ENCODE data around the gene ZFYVE28.
A peak's percentile ranks its signal among the peaks of the same experiment; 100 is the strongest.

Gene ZFYVE28

GRCh38 chr4:2411786-2412510 lies 6.5 kb downstream of the ZFYVE28 start:
- no peak for DNase-seq (ENCODE audit: low spot score)

GRCh38 chr4:2409381-2409783 lies 9.1 kb downstream of the ZFYVE28 start:
- no peak for DNase-seq (ENCODE audit: low spot score)

GRCh38 chr4:2408976-2409375 lies 9.5 kb downstream of the ZFYVE28 start:
- no peak for DNase-seq (ENCODE audit: low spot score)

DNA sequence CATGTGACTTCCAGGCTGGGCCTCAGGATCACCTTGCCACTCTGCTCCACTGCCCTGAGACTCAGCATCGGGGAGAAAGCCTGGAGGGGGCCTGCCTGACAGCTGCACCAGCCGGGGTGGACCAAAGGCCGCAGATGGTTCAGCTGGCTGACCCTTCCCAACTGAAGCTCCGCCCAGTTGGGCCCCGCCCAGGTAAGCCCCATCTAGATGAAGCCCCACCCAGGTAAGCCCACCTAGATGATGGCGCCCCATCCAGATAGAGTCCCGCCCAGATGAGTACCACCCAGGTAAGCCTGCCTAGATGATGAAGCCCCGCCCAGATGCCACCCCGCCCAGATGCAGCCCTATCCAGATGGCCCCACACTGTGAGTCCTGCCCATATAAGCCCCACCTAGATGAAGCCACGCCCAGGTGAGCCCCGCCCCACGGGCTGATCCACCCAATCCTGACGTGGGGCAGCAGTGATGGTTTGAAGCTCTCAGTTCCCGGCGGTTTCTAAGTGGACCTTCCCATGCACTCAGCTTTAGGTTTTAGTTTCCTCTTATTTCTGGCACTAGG lies 10.0 kb downstream of the ZFYVE28 start:
- DNase-seq (ENCODE audit: low spot score) = peak; percentile 71

GRCh38 chr4:2407991-2408342 lies 10.5 kb downstream of the ZFYVE28 start:
- DNase-seq (ENCODE audit: low spot score) = no peak

DNA sequence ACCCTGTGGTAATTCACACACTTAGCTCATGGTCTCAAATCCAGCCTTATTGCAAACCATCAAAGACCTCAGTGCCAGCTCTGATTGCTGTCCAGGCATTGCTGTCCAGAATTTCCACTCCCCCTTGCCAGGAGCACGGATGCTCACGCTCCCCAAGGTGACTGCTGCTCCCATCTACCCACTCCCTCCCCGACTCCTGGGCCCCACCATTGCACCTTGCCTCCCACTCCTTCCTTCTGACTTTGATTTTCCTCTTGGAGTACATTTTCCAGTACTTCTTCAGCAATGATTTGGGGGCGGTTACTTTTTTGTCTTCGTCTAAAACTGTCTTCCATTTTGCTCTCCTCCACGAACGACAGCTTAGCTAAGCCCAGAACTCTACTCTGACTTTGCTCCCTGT lies 11.5 kb downstream of the ZFYVE28 start:
- DNase-seq (ENCODE audit: low spot score) = no peak

DNA sequence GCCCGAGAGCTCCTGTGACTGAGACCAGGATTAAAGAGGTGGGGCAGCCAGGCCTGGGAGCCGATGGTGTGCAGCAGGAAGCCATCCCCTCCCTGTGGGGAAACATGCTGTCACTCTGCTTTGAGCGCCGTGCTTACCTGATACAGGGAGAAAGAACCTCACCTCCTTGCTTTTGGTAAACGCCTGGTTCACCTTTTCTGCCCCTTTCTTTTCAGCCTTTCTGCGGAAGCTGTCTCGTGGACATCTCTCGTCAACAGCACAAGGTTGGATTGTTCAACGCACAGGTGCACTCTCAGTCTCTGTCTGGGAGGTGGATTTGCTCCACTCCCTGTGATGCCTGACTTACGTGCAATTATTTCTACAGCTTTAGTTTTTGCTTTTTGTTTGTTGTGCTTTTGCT lies 12.0 kb downstream of the ZFYVE28 start:
- no peak for DNase-seq (ENCODE audit: low spot score)

- DNase-seq (ENCODE audit: low spot score) = no peak
Observed at GRCh38 chr4:2402941-2403340, 15.5 kb downstream of the ZFYVE28 start.

GRCh38 chr4:2402048-2402842 lies 16.2 kb downstream of the ZFYVE28 start:
- DNase-seq (ENCODE audit: low spot score) = no peak

DNA sequence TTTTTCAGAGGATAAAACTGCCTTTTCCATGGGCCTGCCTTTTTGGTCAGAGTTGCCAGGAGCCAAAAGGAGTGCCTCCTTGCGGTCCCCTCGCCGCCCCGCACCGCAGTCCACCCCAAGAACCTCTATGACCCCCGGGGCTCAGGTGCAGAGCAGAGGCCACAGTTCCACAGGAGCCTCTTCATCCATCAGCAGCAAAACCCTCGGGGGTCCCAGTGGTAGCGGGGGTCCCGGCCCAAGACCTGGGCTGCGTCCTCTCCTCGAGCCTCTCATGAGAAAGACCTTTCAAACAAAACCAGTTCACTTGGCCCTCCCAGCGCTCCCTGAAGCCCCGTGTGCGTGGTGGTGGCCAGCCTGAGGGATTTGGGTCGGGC lies 16.8 kb downstream of the ZFYVE28 start:
- no peak for DNase-seq (ENCODE audit: low spot score)

GRCh38 chr4:2400841-2401609 lies 17.4 kb downstream of the ZFYVE28 start:
- DNase-seq (ENCODE audit: low spot score) = no peak

DNA sequence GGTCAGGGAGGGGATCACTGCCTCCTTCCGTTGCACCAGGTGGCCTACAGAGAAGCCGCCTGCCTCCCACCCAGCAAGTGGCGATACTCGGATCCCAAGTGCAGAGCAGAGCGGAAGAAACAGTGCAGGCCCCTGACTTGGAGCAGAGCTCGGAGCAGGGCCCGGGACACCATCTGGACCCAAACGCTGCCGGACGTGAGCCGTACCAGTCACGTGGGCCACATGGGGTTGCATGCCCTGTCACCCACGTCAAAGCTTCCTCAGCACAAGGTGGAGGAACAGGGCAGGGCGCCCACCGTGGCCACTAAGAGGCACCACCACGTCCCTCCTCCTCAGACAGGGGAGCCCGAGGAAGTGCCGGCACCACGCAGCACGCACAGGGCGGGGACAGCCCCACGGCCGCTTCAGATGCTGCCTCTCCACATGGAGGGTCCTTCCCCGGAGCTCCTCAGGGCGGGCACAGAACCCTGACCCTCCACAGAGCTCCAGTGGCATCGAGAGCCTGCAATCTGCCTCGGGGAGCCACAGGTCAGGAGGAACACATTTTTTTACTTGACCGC lies 18.7 kb downstream of the ZFYVE28 start:
- no peak for DNase-seq (ENCODE audit: low spot score)

DNA sequence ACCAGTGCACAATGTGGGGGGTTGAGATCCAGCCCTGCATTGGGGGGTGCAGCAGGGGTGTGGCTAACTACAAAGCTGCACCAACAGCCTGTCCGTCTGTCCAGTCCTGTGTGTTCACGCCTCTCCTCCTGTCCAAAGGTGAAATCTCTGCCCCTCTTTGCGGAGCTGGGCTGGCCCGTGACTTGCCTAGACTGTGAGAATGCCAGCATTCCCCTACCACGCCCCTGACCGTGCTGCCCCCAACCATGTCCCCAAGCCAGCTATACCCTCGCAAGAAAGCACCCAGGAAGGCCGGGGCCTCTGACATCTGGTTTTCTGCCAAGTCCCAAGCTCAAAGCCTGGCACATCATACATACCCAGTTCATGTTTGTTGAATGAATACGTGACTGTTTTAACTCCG lies 19.2 kb downstream of the ZFYVE28 start:
- DNase-seq (ENCODE audit: low spot score) = no peak

- DNase-seq (ENCODE audit: low spot score) = no peak
Observed at GRCh38 chr4:2397596-2398379, 20.7 kb downstream of the ZFYVE28 start.

- DNase-seq (ENCODE audit: low spot score) = no peak
Observed at GRCh38 chr4:2396781-2397368, 21.6 kb downstream of the ZFYVE28 start.

- no peak for DNase-seq (ENCODE audit: low spot score)
Observed at GRCh38 chr4:2395584-2395983, 22.9 kb downstream of the ZFYVE28 start.

DNA sequence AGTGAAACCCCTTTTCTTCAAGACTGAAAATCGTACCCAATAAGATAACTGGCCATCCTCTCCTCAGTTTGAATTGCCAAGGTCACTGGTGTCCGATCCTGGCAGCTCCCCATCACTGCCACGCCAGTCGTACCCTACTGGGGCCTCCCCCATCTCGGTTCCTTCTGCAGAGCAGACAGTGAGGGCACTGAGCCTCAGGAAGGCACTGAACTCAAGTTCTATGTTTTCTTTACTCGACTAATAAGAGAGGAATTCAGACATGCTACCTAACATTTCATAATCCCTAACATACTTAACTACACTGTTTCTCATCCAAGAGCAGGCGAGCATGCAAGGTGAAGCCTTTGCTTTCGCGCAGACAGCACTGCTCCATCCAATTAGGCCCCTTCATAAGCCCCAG lies 23.4 kb downstream of the ZFYVE28 start:
- no peak for DNase-seq (ENCODE audit: low spot score)

DNA sequence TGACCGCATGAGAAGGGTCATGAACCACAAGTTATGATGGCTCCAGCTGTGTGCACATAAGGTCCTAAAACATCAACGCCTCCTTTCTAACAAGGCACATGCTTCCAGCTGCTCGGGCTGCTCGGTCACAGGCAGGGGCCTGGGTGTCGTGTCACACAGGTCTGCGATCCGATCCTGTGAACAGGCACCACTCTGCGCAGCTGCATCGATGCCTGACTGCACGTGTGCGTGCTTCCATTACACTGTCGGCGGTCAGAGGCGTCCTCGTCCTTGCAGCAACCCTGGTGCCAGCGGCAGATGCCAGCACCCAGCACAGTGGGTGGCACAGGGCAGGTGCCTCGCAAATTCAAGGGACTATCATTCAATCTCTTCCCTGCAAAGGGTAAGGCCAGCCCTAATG lies 23.9 kb downstream of the ZFYVE28 start:
- DNase-seq (ENCODE audit: low spot score) = no peak

DNA sequence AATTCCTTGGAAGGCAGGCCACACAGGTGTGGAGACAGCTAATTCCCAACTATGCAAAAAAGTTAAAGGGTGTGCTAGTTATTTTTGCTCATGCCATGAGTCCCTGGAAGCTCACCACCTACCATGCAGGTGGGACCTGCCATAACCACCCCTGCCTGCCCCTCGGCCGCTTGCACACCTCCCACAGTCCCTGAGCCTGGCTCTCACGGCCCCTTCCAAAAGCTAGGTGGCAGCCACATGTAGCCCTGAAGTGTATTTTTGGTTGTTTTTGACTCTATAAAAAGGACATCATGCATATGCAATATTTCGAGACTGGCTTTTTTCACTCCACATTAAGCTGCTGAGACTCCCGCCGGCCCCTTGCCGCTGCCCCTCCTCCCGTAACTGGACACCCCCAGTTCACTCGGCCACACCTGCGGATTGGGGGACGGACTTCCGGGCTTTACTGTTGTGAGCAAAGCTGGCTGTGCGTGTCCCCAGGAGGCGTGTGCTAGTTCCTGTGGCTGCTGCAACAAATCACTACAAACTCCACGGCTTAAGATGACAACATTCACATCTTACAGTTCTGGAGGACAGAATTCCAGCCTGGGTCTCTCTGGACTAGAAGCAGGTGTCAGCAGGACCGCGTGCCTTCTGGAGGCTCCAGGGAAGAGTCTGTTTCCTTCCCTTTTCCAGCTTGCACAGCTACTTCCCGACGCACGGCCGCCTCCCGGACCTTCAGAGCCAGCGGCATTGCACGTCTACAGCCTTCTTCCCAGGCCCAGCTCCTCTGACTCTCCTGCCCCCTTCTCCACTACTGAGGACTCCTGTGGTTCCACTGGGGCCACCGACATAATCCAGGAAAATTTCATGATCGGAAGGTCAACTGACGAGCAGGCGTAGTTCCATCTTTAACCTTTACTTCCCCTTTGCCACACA lies 24.8 kb downstream of the ZFYVE28 start:
- DNase-seq (ENCODE audit: low spot score) = peak; percentile 50

GRCh38 chr4:2390784-2391421 lies 27.5 kb downstream of the ZFYVE28 start:
- DNase-seq (ENCODE audit: low spot score) = no peak

All from NAMALWA (cell line).